Measurements from ENCODE around the gene QRFP. TPM values are rescaled to one million over a fixed set of nuclear protein-coding genes. Genes with fewer than 3 reads are reported as not detected.

The QRFP gene
- total and polyA plus RNA-seq, 4 donors, result 0.05 TPM; not detected in 3

DNA sequence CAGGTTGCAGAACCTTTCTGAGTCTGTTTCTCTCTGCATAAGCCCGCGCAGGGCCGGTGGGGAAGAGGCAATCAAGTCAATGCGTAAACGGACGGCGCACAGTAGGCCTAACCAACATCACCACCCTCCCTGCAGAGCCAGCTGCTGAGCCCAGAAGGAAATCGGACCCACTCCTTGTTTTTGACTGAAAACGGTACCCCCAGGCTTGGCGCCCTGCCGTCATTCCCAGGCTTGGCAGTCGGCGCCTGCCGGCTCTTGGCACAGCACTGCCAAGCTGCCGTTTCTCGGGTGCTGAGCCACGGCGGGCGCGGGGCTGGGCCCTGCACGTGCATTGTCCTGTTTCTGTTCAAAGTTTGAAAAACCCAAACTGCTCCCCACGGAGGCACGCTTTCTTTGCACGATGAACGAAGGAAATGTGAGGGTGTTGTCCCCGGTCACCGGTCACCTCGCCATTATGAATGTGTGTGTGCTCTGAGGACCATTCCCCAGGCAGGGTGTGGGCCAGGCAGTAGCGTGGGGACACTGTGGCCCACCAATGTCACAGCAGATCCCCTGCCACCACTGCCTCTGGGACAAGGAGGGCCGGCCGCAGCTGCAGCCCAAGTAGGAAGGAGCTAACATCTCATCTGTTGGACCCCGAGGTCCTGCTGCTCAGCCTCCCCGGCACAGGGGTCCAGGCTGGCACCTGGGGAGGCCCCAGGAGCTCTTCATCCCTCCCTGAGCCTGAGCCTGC lies 22.4 kb upstream of the QRFP start:
- Histone ChIP-seq H3K9me3 (ENCODE audit: control insufficient read depth in 4 of 4, low read length in 3 of 4) (no peaks in the 10 kb centered on the region), H3K4me1 (ENCODE audit: control insufficient read depth in 4 of 4, insufficient read depth in 4 of 4, low read length in 3 of 4) (no peaks in the 10 kb centered on the region), H3K27me3 (ENCODE audit: control insufficient read depth in 4 of 4, insufficient read depth in 4 of 4, low read length in 3 of 4) (peaks cover 0 to 3% (median 1%) of the 10 kb centered on the region in 4 donors), H3K36me3 (ENCODE audit: control insufficient read depth in 4 of 4, insufficient read depth in 3 of 4, low read depth in 1 of 4, low read length in 3 of 4) (no peaks in the 10 kb centered on the region), H3K27ac (ENCODE audit: low read depth in 1 of 2, low read length in 2 of 2) (no peak overlapping the region), H3K4me3 (ENCODE audit: low read depth in 1 of 3, low read length in 3 of 3) (no peak overlapping the region), H3K9ac (ENCODE audit: low read depth in 1 of 2, low read length in 2 of 2) (no peak overlapping the region)
- WGBS, result 78% methylated on average over 33 of the region's 33 CpGs
- TF ChIP-seq, protein P1, sequence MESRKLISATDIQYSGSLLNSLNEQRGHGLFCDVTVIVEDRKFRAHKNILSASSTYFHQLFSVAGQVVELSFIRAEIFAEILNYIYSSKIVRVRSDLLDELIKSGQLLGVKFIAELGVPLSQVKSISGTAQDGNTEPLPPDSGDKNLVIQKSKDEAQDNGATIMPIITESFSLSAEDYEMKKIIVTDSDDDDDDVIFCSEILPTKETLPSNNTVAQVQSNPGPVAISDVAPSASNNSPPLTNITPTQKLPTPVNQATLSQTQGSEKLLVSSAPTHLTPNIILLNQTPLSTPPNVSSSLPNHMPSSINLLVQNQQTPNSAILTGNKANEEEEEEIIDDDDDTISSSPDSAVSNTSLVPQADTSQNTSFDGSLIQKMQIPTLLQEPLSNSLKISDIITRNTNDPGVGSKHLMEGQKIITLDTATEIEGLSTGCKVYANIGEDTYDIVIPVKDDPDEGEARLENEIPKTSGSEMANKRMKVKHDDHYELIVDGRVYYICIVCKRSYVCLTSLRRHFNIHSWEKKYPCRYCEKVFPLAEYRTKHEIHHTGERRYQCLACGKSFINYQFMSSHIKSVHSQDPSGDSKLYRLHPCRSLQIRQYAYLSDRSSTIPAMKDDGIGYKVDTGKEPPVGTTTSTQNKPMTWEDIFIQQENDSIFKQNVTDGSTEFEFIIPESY (IDR thresholded peaks at IDR 0.05), result no peak
- TF ChIP-seq RXRA (IDR thresholded peaks at IDR 0.05) (no peak), TAF1 (conservative IDR thresholded peaks at IDR 0.05) (no peak), YY1 (IDR thresholded peaks at IDR 0.05) (no peak), HNF4A (conservative IDR thresholded peaks at IDR 0.05) (no peak), JUND (IDR thresholded peaks at IDR 0.05) (no peak), HNF4G (IDR thresholded peaks at IDR 0.05) (no peak), RAD21 (IDR thresholded peaks at IDR 0.05) (no peak), FOXA1 (IDR thresholded peaks at IDR 0.05) (no peak), GABPA (IDR thresholded peaks at IDR 0.05 in 1 of 2, conservative IDR thresholded peaks at IDR 0.05 in 1 of 2) (no peak), EGR1 (IDR thresholded peaks at IDR 0.05; ENCODE audit: low read depth in 2 of 2) (no peak), SP1 (IDR thresholded peaks at IDR 0.05) (no peak), NR2F2 (IDR thresholded peaks at IDR 0.05) (no peak), FOXA2 (IDR thresholded peaks at IDR 0.05) (no peak)
- TF ChIP-seq, protein P2, sequence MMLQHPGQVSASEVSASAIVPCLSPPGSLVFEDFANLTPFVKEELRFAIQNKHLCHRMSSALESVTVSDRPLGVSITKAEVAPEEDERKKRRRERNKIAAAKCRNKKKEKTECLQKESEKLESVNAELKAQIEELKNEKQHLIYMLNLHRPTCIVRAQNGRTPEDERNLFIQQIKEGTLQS (IDR thresholded peaks at IDR 0.05), result no peak
- TF ChIP-seq, protein P3, sequence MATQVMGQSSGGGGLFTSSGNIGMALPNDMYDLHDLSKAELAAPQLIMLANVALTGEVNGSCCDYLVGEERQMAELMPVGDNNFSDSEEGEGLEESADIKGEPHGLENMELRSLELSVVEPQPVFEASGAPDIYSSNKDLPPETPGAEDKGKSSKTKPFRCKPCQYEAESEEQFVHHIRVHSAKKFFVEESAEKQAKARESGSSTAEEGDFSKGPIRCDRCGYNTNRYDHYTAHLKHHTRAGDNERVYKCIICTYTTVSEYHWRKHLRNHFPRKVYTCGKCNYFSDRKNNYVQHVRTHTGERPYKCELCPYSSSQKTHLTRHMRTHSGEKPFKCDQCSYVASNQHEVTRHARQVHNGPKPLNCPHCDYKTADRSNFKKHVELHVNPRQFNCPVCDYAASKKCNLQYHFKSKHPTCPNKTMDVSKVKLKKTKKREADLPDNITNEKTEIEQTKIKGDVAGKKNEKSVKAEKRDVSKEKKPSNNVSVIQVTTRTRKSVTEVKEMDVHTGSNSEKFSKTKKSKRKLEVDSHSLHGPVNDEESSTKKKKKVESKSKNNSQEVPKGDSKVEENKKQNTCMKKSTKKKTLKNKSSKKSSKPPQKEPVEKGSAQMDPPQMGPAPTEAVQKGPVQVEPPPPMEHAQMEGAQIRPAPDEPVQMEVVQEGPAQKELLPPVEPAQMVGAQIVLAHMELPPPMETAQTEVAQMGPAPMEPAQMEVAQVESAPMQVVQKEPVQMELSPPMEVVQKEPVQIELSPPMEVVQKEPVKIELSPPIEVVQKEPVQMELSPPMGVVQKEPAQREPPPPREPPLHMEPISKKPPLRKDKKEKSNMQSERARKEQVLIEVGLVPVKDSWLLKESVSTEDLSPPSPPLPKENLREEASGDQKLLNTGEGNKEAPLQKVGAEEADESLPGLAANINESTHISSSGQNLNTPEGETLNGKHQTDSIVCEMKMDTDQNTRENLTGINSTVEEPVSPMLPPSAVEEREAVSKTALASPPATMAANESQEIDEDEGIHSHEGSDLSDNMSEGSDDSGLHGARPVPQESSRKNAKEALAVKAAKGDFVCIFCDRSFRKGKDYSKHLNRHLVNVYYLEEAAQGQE (IDR thresholded peaks at IDR 0.05), result no peak
- TF ChIP-seq, protein P4, sequence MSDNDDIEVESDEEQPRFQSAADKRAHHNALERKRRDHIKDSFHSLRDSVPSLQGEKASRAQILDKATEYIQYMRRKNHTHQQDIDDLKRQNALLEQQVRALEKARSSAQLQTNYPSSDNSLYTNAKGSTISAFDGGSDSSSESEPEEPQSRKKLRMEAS (IDR thresholded peaks at IDR 0.05), result no peak
- TF ChIP-seq, protein P5, sequence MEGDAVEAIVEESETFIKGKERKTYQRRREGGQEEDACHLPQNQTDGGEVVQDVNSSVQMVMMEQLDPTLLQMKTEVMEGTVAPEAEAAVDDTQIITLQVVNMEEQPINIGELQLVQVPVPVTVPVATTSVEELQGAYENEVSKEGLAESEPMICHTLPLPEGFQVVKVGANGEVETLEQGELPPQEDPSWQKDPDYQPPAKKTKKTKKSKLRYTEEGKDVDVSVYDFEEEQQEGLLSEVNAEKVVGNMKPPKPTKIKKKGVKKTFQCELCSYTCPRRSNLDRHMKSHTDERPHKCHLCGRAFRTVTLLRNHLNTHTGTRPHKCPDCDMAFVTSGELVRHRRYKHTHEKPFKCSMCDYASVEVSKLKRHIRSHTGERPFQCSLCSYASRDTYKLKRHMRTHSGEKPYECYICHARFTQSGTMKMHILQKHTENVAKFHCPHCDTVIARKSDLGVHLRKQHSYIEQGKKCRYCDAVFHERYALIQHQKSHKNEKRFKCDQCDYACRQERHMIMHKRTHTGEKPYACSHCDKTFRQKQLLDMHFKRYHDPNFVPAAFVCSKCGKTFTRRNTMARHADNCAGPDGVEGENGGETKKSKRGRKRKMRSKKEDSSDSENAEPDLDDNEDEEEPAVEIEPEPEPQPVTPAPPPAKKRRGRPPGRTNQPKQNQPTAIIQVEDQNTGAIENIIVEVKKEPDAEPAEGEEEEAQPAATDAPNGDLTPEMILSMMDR (IDR thresholded peaks at IDR 0.05; ENCODE audit: low read depth, low read length, missing input control), result no peak
- DNase-seq (ENCODE audit: low spot score), result no peak

Data from liver (tissue), 9 donors.